IPS DF 6.9 (cell line): ENCODE measurements around the gene OR6B1.

Source experiments
- DNase-seq: peaks from one replicate; pipeline ENCODE4 v3.0.0-alpha.2; 2013; ENCODE audit warnings: low read depth, low spot score
- H3K27ac ChIP-seq: one replicate; pipeline ENCODE4 v1.5.1; 2013; ENCODE audit warnings: low read length, control low read depth
- H3K27me3 ChIP-seq: 2 replicates; pipeline ENCODE4 v1.6.1; 2013; ENCODE audit warnings: mild to moderate bottlenecking, low read length; ENCODE audit not compliant: control insufficient read depth, insufficient read depth
- H3K36me3 ChIP-seq: 2 replicates; pipeline ENCODE4 v1.6.1; 2013; ENCODE audit warnings: low read length; ENCODE audit not compliant: control insufficient read depth, insufficient read depth
- H3K4me1 ChIP-seq: 2 replicates; pipeline ENCODE4 v1.6.1; 2013; ENCODE audit warnings: low read length; ENCODE audit not compliant: control insufficient read depth, insufficient read depth
- H3K4me3 ChIP-seq: 2 replicates; pipeline ENCODE4 v1.5.1; 2013; ENCODE audit warnings: mild to moderate bottlenecking, low read length
- H3K9me3 ChIP-seq: 2 replicates; pipeline ENCODE4 v1.6.1; 2013; ENCODE audit warnings: low read length, inconsistent platforms; ENCODE audit not compliant: control insufficient read depth, insufficient read depth
- WGBS: extraction: QIAGEN DNeasy Blood & Tissue Kit; methylation state at CpG from one replicate; pipeline ENCODE4 v1.1.7; 2013; ENCODE audit warnings: mixed read lengths, missing lambda C conversion rate; ENCODE audit not compliant: insufficient read length, insufficient coverage; 5-methylcytosine and 5-hydroxymethylcytosine counted together

Gene OR6B1

DNA sequence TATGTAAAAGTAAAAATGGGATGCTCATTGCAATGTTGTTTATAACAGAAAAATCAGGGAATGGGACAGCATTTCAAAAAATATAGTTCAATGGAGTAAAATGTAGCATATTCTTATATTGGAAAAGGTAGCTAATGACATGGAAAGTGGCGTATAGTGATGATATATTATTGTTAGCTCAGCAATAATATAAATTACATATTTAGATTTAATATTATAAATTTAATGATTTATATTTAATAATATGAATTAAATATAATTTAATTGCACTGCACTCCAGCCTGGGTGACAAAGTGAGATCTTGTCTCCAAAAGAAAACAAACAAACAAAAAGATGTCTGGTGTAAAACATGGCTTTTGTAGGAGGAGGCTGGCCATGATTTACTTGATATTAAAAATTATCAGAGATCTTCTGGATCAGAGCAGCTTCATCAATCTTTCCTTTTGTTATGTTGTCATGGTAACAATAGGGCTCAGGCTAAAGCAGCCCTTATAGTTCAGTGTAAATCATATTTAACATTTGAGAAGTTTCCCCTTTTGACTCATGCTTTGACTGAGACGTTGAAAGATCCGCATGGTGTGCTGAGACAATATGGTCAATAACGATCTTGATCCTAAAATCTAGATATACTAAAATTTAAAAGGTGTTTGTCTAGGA is 23.2 kb downstream of the OR6B1 start:
- WGBS: 100% methylated on average over 1 of the region's 4 CpGs
- no peak for DNase-seq
- H3K36me3 ChIP-seq: no peaks in the 10 kb centered on the region
- H3K9me3 ChIP-seq: no peaks in the 10 kb centered on the region
- H3K4me3 ChIP-seq: no peak overlapping the region
- H3K4me1 ChIP-seq: no peaks in the 10 kb centered on the region
- no peak overlapping the region for H3K27ac ChIP-seq
- H3K27me3 ChIP-seq: no peaks in the 10 kb centered on the region

- Histone ChIP-seq H3K27me3 (no peaks in the 10 kb centered on the region), H3K4me1 (no peaks in the 10 kb centered on the region), H3K9me3 (no peaks in the 10 kb centered on the region), H3K36me3 (no peaks in the 10 kb centered on the region), H3K27ac (no peak overlapping the region), H3K4me3 (no peak overlapping the region)
- no peak for DNase-seq
- WGBS: no CpG with 5 or more reads among the region's 3 CpGs
Observed at GRCh38 chr7:144024213-144024612, 24.1 kb downstream of the OR6B1 start.

GRCh38 chr7:144026203-144026883 is 26.2 kb downstream of the OR6B1 start:
- WGBS: no CpG with 5 or more reads among the region's 4 CpGs
- no peak for DNase-seq
- no peaks in the 10 kb centered on the region for H3K27me3 ChIP-seq
- no peaks in the 10 kb centered on the region for H3K36me3 ChIP-seq
- H3K27ac ChIP-seq: no peak overlapping the region
- no peaks in the 10 kb centered on the region for H3K9me3 ChIP-seq
- H3K4me1 ChIP-seq: no peaks in the 10 kb centered on the region
- no peak overlapping the region for H3K4me3 ChIP-seq

DNA sequence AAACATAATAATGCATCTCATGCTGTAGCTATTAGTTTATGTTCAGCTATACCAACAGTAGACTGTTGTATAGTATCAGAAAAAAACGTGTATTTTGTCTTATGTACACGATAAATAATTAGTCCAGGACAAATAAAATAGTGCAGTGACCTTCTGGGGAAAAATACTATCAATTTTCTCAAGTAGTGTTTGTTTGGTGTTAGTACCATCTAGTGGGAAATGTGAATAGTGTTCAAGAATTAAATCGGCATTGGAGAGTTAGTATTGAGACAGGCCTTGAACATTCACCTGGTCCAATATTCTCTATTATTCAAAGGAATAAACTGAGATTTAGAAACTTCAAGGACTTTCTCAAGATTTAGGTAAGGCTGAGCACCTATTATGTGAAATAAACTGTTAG is 26.9 kb downstream of the OR6B1 start:
- no peak overlapping the region for H3K4me3 ChIP-seq
- WGBS: no CpG with 5 or more reads among the region's 3 CpGs
- no peak for DNase-seq
- H3K27ac ChIP-seq: no peak overlapping the region
- H3K36me3 ChIP-seq: no peaks in the 10 kb centered on the region
- H3K4me1 ChIP-seq: no peaks in the 10 kb centered on the region
- H3K9me3 ChIP-seq: no peaks in the 10 kb centered on the region
- H3K27me3 ChIP-seq: no peaks in the 10 kb centered on the region

DNA sequence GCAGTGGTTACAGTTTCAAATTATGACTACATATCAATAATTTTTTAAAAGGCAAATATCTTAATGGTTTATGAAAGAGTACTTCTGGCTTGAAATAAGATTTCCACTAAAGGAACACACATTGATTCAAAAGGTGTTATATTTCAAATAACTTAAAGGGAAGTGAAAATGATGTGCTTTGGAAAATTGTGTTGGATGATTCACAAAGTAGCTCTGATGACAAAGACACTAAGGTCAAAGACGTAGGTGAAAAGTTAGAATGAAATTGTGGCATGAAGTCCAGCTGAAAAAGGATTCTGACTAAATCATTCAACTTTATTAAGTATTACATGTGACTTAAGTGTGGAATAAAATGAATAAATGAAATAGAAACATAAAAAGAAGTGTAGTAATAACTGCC is 27.9 kb downstream of the OR6B1 start:
- H3K9me3 ChIP-seq: no peaks in the 10 kb centered on the region
- H3K27me3 ChIP-seq: no peaks in the 10 kb centered on the region
- no peak overlapping the region for H3K27ac ChIP-seq
- no peak overlapping the region for H3K4me3 ChIP-seq
- no CpG with 5 or more reads among the region's 1 CpG for WGBS
- H3K36me3 ChIP-seq: no peaks in the 10 kb centered on the region
- H3K4me1 ChIP-seq: no peaks in the 10 kb centered on the region
- DNase-seq: no peak

GRCh38 chr7:144028547-144028946 is 28.4 kb downstream of the OR6B1 start:
- Histone ChIP-seq H3K27ac (no peak overlapping the region), H3K4me3 (no peak overlapping the region), H3K27me3 (no peaks in the 10 kb centered on the region), H3K36me3 (no peaks in the 10 kb centered on the region), H3K4me1 (no peaks in the 10 kb centered on the region), H3K9me3 (no peaks in the 10 kb centered on the region)
- no peak for DNase-seq
- WGBS: no CpG with 5 or more reads among the region's 3 CpGs

DNA sequence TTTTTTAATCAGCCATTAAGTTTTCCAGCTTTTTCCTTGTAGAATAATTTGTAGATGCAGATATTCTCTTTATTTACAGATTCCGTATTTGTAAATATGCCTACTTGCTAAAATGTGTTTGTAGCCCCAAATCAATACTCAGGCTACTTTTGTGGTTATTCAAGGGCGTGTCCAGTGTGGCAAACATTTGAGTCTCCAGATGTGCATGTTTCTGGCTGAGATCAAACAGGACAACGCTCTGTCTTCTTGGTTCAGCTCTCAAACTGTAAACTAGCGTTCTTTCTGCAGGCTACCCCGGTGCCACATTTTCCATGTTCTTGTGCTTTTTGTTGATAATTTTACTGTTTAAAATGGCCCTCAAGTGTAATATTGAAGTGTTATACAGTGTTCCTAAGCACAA is 32.4 kb downstream of the OR6B1 start:
- DNase-seq: no peak
- no peak overlapping the region for H3K27ac ChIP-seq
- no peaks in the 10 kb centered on the region for H3K27me3 ChIP-seq
- no peaks in the 10 kb centered on the region for H3K9me3 ChIP-seq
- no peaks in the 10 kb centered on the region for H3K36me3 ChIP-seq
- no CpG with 5 or more reads among the region's 5 CpGs for WGBS
- H3K4me3 ChIP-seq: no peak overlapping the region
- no peaks in the 10 kb centered on the region for H3K4me1 ChIP-seq

GRCh38 chr7:144032985-144033709 is 33.0 kb downstream of the OR6B1 start:
- no peak overlapping the region for H3K4me3 ChIP-seq
- no peaks in the 10 kb centered on the region for H3K36me3 ChIP-seq
- H3K27ac ChIP-seq: no peak overlapping the region
- H3K4me1 ChIP-seq: no peaks in the 10 kb centered on the region
- WGBS: no CpG with 5 or more reads among the region's 1 CpG
- H3K9me3 ChIP-seq: no peaks in the 10 kb centered on the region
- DNase-seq: no peak
- no peaks in the 10 kb centered on the region for H3K27me3 ChIP-seq

DNA sequence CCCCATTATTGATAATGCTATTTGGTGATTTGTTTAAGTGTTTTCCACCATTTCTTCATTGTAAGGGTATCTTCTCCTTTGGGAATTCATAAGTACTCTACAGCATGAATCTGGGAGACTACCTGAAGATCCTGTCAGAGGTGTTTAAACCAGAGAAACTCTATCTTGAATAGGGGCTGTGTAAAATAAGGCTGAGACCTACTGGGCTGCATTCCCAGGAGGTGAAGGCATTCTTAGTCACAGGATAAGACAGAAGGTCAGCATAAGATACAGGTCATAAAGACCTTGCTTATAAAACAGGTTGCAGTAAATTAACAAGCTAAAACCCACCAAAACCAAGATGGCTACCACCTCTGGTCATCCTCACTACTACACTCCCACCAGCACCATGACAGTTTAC is 35.3 kb downstream of the OR6B1 start:
- H3K27me3 ChIP-seq: no peaks in the 10 kb centered on the region
- no peaks in the 10 kb centered on the region for H3K9me3 ChIP-seq
- H3K27ac ChIP-seq: no peak overlapping the region
- no peak for DNase-seq
- no peaks in the 10 kb centered on the region for H3K4me1 ChIP-seq
- no peak overlapping the region for H3K4me3 ChIP-seq
- H3K36me3 ChIP-seq: no peaks in the 10 kb centered on the region

GRCh38 chr7:144036302-144036885 is 36.3 kb downstream of the OR6B1 start:
- no CpG with 5 or more reads among the region's 1 CpG for WGBS
- H3K4me3 ChIP-seq: no peak overlapping the region
- H3K27ac ChIP-seq: no peak overlapping the region
- no peaks in the 10 kb centered on the region for H3K4me1 ChIP-seq
- H3K9me3 ChIP-seq: no peaks in the 10 kb centered on the region
- H3K36me3 ChIP-seq: no peaks in the 10 kb centered on the region
- DNase-seq: no peak
- no peaks in the 10 kb centered on the region for H3K27me3 ChIP-seq
